ENCODE measurements around the gene LRRC8D.

Gene LRRC8D

GRCh38 chr1:89865498-89866382 lies 44.9 kb downstream of the LRRC8D start:
- no peak for DNase-seq (ENCODE audit: low read depth in 2 of 2, low spot score in 1 of 2)

GRCh38 chr1:89866568-89866967 lies 45.7 kb downstream of the LRRC8D start:
- DNase-seq (ENCODE audit: low read depth in 2 of 2, low spot score in 1 of 2): no peak

GRCh38 chr1:89870998-89871397 lies 50.2 kb downstream of the LRRC8D start:
- no peak for DNase-seq (ENCODE audit: low read depth in 2 of 2, low spot score in 1 of 2)

- no peak for DNase-seq (ENCODE audit: low read depth in 2 of 2, low spot score in 1 of 2)
These were observed 51.1 kb downstream of the LRRC8D start for GRCh38 chr1:89871768-89872473.

GRCh38 chr1:89872567-89872966 lies 51.7 kb downstream of the LRRC8D start:
- no peak for DNase-seq (ENCODE audit: low read depth in 2 of 2, low spot score in 1 of 2)

GRCh38 chr1:89873288-89873687 lies 52.5 kb downstream of the LRRC8D start:
- DNase-seq (ENCODE audit: low read depth in 2 of 2, low spot score in 1 of 2): no peak

GRCh38 chr1:89873770-89874169 lies 52.9 kb downstream of the LRRC8D start:
- no peak for DNase-seq (ENCODE audit: low read depth in 2 of 2, low spot score in 1 of 2)

- DNase-seq (ENCODE audit: low read depth in 2 of 2, low spot score in 1 of 2): no peak
These were observed 55.6 kb downstream of the LRRC8D start for GRCh38 chr1:89876463-89876862.

- no peak for DNase-seq (ENCODE audit: low read depth in 2 of 2, low spot score in 1 of 2)
These were observed 56.9 kb downstream of the LRRC8D start for GRCh38 chr1:89877756-89878155.

- DNase-seq (ENCODE audit: low read depth in 2 of 2, low spot score in 1 of 2): no peak
These were observed 57.4 kb downstream of the LRRC8D start for GRCh38 chr1:89878256-89878655.

- DNase-seq (ENCODE audit: low read depth in 2 of 2, low spot score in 1 of 2): no peak
These were observed 59.8 kb downstream of the LRRC8D start for GRCh38 chr1:89880679-89881078.

GRCh38 chr1:89881415-89882058 lies 60.7 kb downstream of the LRRC8D start:
- no peak for DNase-seq (ENCODE audit: low read depth in 2 of 2, low spot score in 1 of 2)

- DNase-seq (ENCODE audit: low read depth in 2 of 2, low spot score in 1 of 2): no peak
These were observed 61.7 kb downstream of the LRRC8D start for GRCh38 chr1:89882348-89883029.

- no peak for DNase-seq (ENCODE audit: low read depth in 2 of 2, low spot score in 1 of 2)
These were observed 62.2 kb downstream of the LRRC8D start for GRCh38 chr1:89883030-89883379.

GRCh38 chr1:89884718-89885596 lies 64.1 kb downstream of the LRRC8D start:
- no peak for DNase-seq (ENCODE audit: low read depth in 2 of 2, low spot score in 1 of 2)

GRCh38 chr1:89887270-89887669 lies 66.4 kb downstream of the LRRC8D start:
- no peak for DNase-seq (ENCODE audit: low read depth in 2 of 2, low spot score in 1 of 2)

- DNase-seq (ENCODE audit: low read depth in 2 of 2, low spot score in 1 of 2): no peak
These were observed 66.9 kb downstream of the LRRC8D start for GRCh38 chr1:89887713-89888112.

- no peak for DNase-seq (ENCODE audit: low read depth in 2 of 2, low spot score in 1 of 2)
These were observed 67.9 kb downstream of the LRRC8D start for GRCh38 chr1:89888480-89889322.

GRCh38 chr1:89889323-89889615 lies 68.4 kb downstream of the LRRC8D start:
- no peak for DNase-seq (ENCODE audit: low read depth in 2 of 2, low spot score in 1 of 2)
